ENCODE measurements around the gene GNG13. TPM values are rescaled to one million over a fixed set of nuclear protein-coding genes. Genes with fewer than 3 reads are reported as not detected.

GNG13 gene
- total and polyA plus RNA-seq, 2 experiments from 2014 or later, result 0.29 TPM; not detected in 1

- H3K36me3 ChIP-seq (ENCODE audit: insufficient read depth), result no peaks in the 10 kb centered on the region
- no peak overlapping the region for H3K4me3 ChIP-seq
- no peak overlapping the region for H3K4me2 ChIP-seq
- Mint-ChIP-seq H3K4me3 (no peak overlapping the region), H3K36me3 (ENCODE audit: low read depth) (0 out of 3 replicates have a peak, but pooled peaks cover 3% of the 10 kb centered on the region), H3K4me1 (peaks cover 12% of the 10 kb centered on the region), H3K27me3 (ENCODE audit: insufficient read depth, low read depth, poor library complexity) (peaks cover 28% of the 10 kb centered on the region), H3K27ac (no peak overlapping the region), H3K9me3 (peaks cover 3% of the 10 kb centered on the region; the same call in 2 of the 3 replicates)
- H3K27me3 ChIP-seq (ENCODE audit: insufficient read depth), result peaks cover 43% of the 10 kb centered on the region
- H3K79me2 ChIP-seq (replicated peaks; ENCODE audit: insufficient read depth), result peaks cover 4% of the 10 kb centered on the region; the same call in 1 of the 2 replicates
- no peaks in the 10 kb centered on the region for H3K9me2 ChIP-seq (ENCODE audit: insufficient read depth)
- TF ChIP-seq JUNB (IDR thresholded peaks at IDR 0.05; ENCODE audit: unreplicated experiment) (no peak), STAT1 (IDR thresholded peaks at IDR 0.05; ENCODE audit: unreplicated experiment) (no peak), ZNF462 (CRISPR knock-in tag; IDR thresholded peaks at IDR 0.05) (no peak), EZH2 (IDR thresholded peaks at IDR 0.05; ENCODE audit: low read depth, unreplicated experiment) (no peak), CTCF (conservative IDR thresholded peaks at IDR 0.05; ENCODE audit: low read depth in 2 of 2) (no peak), ETS1 (IDR thresholded peaks at IDR 0.05) (no peak), POLR2AphosphoS5 (IDR thresholded peaks at IDR 0.05; ENCODE audit: low read depth) (no peak), ZNF114 (CRISPR knock-in tag; IDR thresholded peaks at IDR 0.05) (no peak), NANOG (IDR thresholded peaks at IDR 0.05; ENCODE audit: borderline replicate concordance) (no peak), REST (IDR thresholded peaks at IDR 0.05; ENCODE audit: unreplicated experiment) (no peak), EZH2phosphoT487 (IDR thresholded peaks at IDR 0.05; ENCODE audit: unreplicated experiment) (no peak), ZNF331 (CRISPR knock-in tag; IDR thresholded peaks at IDR 0.05; ENCODE audit: low read depth) (no peak), CREB1 (CRISPR knock-in tag; IDR thresholded peaks at IDR 0.05; ENCODE audit: low read depth) (no peak)
- H3K27ac ChIP-seq (ENCODE audit: low read depth), result no peak overlapping the region
- H4K20me1 ChIP-seq (replicated peaks; ENCODE audit: insufficient read depth), result no peaks in the 10 kb centered on the region
- no peaks in the 10 kb centered on the region; the same call in 1 of the 2 replicates for H3F3A ChIP-seq (replicated peaks; ENCODE audit: low read depth)
- ATAC-seq (no peak), DNase-seq (ENCODE audit: low spot score) (no peak)
- H3K4me1 ChIP-seq (ENCODE audit: insufficient read depth), result peaks cover 3% of the 10 kb centered on the region; the same call in 1 of the 2 replicates
- no peak overlapping the region for H2AFZ ChIP-seq
These were observed 3.9 kb upstream of the GNG13 start for GRCh38 chr16:804193-805048.
